Esophagus (tissue), 2 donors: ENCODE measurements around the gene FANCE. TPM values are rescaled to one million over a fixed set of nuclear protein-coding genes. Genes with fewer than 3 reads are reported as not detected.
"Not testable (repeated sequence)": the region's sequence is repeated elsewhere in the genome, so short reads cannot be mapped to it uniquely, and the experiment has no call there.

Experiments
- H3K27ac ChIP-seq, 2 donors: one replicate each; pipeline ENCODE4 v1.5.1; 2013; ENCODE audit warnings: low read depth in 2 of 2, mild to moderate bottlenecking in 2 of 2, inconsistent platforms in 1 of 2, low read length in 1 of 2, moderate library complexity in 1 of 2
- H3K27me3 ChIP-seq, 2 donors: one replicate each; pipeline ENCODE4 v1.6.1; 2013; ENCODE audit warnings: low read length in 2 of 2, control low read depth in 1 of 2, mild to moderate bottlenecking in 1 of 2; ENCODE audit not compliant: insufficient read depth in 2 of 2, control insufficient read depth in 1 of 2
- H3K36me3 ChIP-seq, 2 donors: one replicate each; pipeline ENCODE4 v1.6.1; 2013; ENCODE audit warnings: low read length in 1 of 2; ENCODE audit not compliant: control insufficient read depth in 2 of 2, insufficient read depth in 2 of 2
- H3K4me1 ChIP-seq, 2 donors: one replicate each; pipeline ENCODE4 v1.6.1; 2013; ENCODE audit warnings: low read length in 1 of 2; ENCODE audit not compliant: control insufficient read depth in 2 of 2, insufficient read depth in 2 of 2
- H3K4me3 ChIP-seq, 2 donors: one replicate each; pipeline ENCODE4 v1.5.1; 2013; ENCODE audit warnings: low read length in 2 of 2, mild to moderate bottlenecking in 2 of 2, low read depth in 1 of 2, moderate library complexity in 1 of 2
- H3K9me3 ChIP-seq, 2 donors: one replicate each; pipeline ENCODE4 v1.6.1; 2013; ENCODE audit warnings: mild to moderate bottlenecking in 2 of 2, low read depth in 1 of 2, low read length in 1 of 2, moderate library complexity in 1 of 2; ENCODE audit not compliant: control insufficient read depth in 2 of 2, insufficient read depth in 1 of 2
- WGBS, 2 donors: extraction: QIAGEN DNeasy Blood & Tissue Kit; methylation state at CpG; one replicate each; pipeline ENCODE4 v1.1.7; 2013; 5-methylcytosine and 5-hydroxymethylcytosine counted together
- polyA plus RNA-seq, 2 donors: library from polyadenylated mRNA; stranded (reverse); fragments of 200-250 nt; gene quantifications; one replicate each; pipeline ENCODE4 v1.2.3, GENCODE V29; 2013
- donor health status: healthy with polysubstance abuse.
- donor health status: Bipolar disorder and iron deficiency.

FANCE gene
- polyA plus RNA-seq, 2 donors = 4.6 to 6.3 TPM

- Histone ChIP-seq H3K27ac (no peak overlapping the region), H3K27me3 (no peaks in the 10 kb centered on the region), H3K36me3 (peaks cover 15 to 32% of the 10 kb centered on the region in 2 donors), H3K9me3 (peaks cover 10 to 11% of the 10 kb centered on the region in 2 donors), H3K4me1 (no peaks in the 10 kb centered on the region), H3K4me3 (no peak overlapping the region)
- 87 to 90% methylated on average over 10 of the region's 10 CpGs for WGBS, 2 donors
Observed at GRCh38 chr6:35428421-35429149, 23.6 kb upstream of the FANCE start.

GRCh38 chr6:35429463-35429862 is 22.7 kb upstream of the FANCE start:
- Histone ChIP-seq H3K9me3 (peaks cover 10 to 11% of the 10 kb centered on the region in 2 donors), H3K4me1 (no peaks in the 10 kb centered on the region)

GRCh38 chr6:35432291-35432690 is 19.8 kb upstream of the FANCE start:
- H3K36me3 ChIP-seq = peaks cover 0 to 4% of the 10 kb centered on the region in 2 donors
- H3K9me3 ChIP-seq = peaks cover 10 to 11% of the 10 kb centered on the region in 2 donors
- no peaks in the 10 kb centered on the region for H3K4me1 ChIP-seq
- 59 to 63% methylated on average over 4 of the region's 4 CpGs for WGBS, 2 donors
- no peaks in the 10 kb centered on the region for H3K27me3 ChIP-seq
- H3K27ac ChIP-seq = no peak overlapping the region
- H3K4me3 ChIP-seq = no peak overlapping the region

More at GRCh38 chr6:35429463-35429862, 22.7 kb upstream of the FANCE start:
- no peak overlapping the region for H3K4me3 ChIP-seq
- H3K27me3 ChIP-seq = no peaks in the 10 kb centered on the region
- 92 to 95% methylated on average over 2 of the region's 2 CpGs for WGBS, 2 donors
- H3K27ac ChIP-seq = no peak overlapping the region
- peaks cover 9 to 23% of the 10 kb centered on the region in 2 donors for H3K36me3 ChIP-seq

GRCh38 chr6:35432702-35433101 is 19.4 kb upstream of the FANCE start:
- not testable (repeated sequence) for H3K4me1 ChIP-seq, H3K4me3 ChIP-seq, H3K27me3 ChIP-seq, H3K36me3 ChIP-seq, H3K27ac ChIP-seq
- 67 to 72% methylated on average over 3 of the region's 3 CpGs for WGBS, 2 donors
- peaks cover 10 to 11% of the 10 kb centered on the region in 2 donors for H3K9me3 ChIP-seq

- Histone ChIP-seq H3K27ac (no peak overlapping the region), H3K4me1 (no peaks in the 10 kb centered on the region), H3K27me3 (no peaks in the 10 kb centered on the region), H3K9me3 (no peaks in the 10 kb centered on the region), H3K36me3 (no peaks in the 10 kb centered on the region), H3K4me3 (no peak overlapping the region)
- 77 to 80% methylated on average over 16 of the region's 16 CpGs for WGBS, 2 donors
Observed at GRCh38 chr6:35435074-35435837, 16.9 kb upstream of the FANCE start.

- Histone ChIP-seq H3K9me3 (no peaks in the 10 kb centered on the region), H3K36me3 (no peaks in the 10 kb centered on the region), H3K4me1 (no peaks in the 10 kb centered on the region), H3K27ac (no peak overlapping the region), H3K4me3 (no peak overlapping the region), H3K27me3 (no peaks in the 10 kb centered on the region)
- WGBS, 2 donors = 82 to 84% methylated on average over 8 of the region's 8 CpGs
Observed at GRCh38 chr6:35436071-35436857, 15.9 kb upstream of the FANCE start.

- H3K9me3 ChIP-seq, H3K27me3 ChIP-seq, H3K4me1 ChIP-seq, H3K27ac ChIP-seq, H3K36me3 ChIP-seq, H3K4me3 ChIP-seq: not testable (repeated sequence)
- WGBS, 2 donors = 85 to 96% methylated on average over 7 of the region's 7 CpGs
Observed at GRCh38 chr6:35438378-35439065, 13.6 kb upstream of the FANCE start.

- Histone ChIP-seq H3K4me1 (peaks cover 0 to 4% of the 10 kb centered on the region in 2 donors), H3K9me3 (no peaks in the 10 kb centered on the region), H3K27me3 (no peaks in the 10 kb centered on the region), H3K4me3 (no peak overlapping the region), H3K36me3 (no peaks in the 10 kb centered on the region), H3K27ac (no peak overlapping the region)
- 50 to 62% methylated on average over 3 of the region's 3 CpGs for WGBS, 2 donors
Observed at GRCh38 chr6:35439308-35439707, 12.8 kb upstream of the FANCE start.

GRCh38 chr6:35441205-35441604 is 10.9 kb upstream of the FANCE start:
- H3K27ac ChIP-seq = no peak overlapping the region
- peaks cover 0 to 4% of the 10 kb centered on the region in 2 donors for H3K4me1 ChIP-seq
- H3K9me3 ChIP-seq = no peaks in the 10 kb centered on the region
- H3K36me3 ChIP-seq = no peaks in the 10 kb centered on the region
- WGBS, 2 donors = 87 to 91% methylated on average over 3 of the region's 3 CpGs
- H3K4me3 ChIP-seq = no peak overlapping the region
- H3K27me3 ChIP-seq = no peaks in the 10 kb centered on the region
